DOHH2 (cell line): ENCODE data around the gene NFYC.
A peak's percentile ranks its signal among the peaks of the same experiment; 100 is the strongest.

Experiments
- H3F3A ChIP-seq: fragments of 200-600 bp; sonication (generic), shearing (Covaris generic); 2 replicates; pipeline ENCODE4 v1.6.0; 2016; ENCODE audit warnings: antibody characterized with exemption, mild to moderate bottlenecking; ENCODE audit not compliant: control insufficient read depth, insufficient read depth
- H3K27ac ChIP-seq: fragments of 200-600 bp; sonication (generic); 2 replicates; pipeline ENCODE4 v1.5.1; 2014; ENCODE audit warnings: low read depth, mild to moderate bottlenecking, low read length, moderate library complexity
- H3K27me3 ChIP-seq: fragments of 200-600 bp; sonication (generic); 2 replicates; pipeline ENCODE4 v1.6.1; 2014; ENCODE audit warnings: mild to moderate bottlenecking, low read length, mixed read lengths; ENCODE audit not compliant: control insufficient read depth
- H3K36me3 ChIP-seq: fragments of 200-600 bp; sonication (generic); 2 replicates; pipeline ENCODE4 v1.6.1; 2014; ENCODE audit warnings: mild to moderate bottlenecking, low read length, moderate library complexity, mixed read lengths; ENCODE audit not compliant: control insufficient read depth
- H3K4me1 ChIP-seq: fragments of 200-600 bp; sonication (generic); 2 replicates; pipeline ENCODE4 v1.6.1; 2014; ENCODE audit warnings: mild to moderate bottlenecking, low read length, mixed read lengths; ENCODE audit not compliant: control insufficient read depth
- H3K4me2 ChIP-seq: fragments of 200-600 bp; sonication (generic); 2 replicates; pipeline ENCODE4 v1.6.0; 2014; ENCODE audit warnings: mild to moderate bottlenecking, low read length, moderate library complexity
- H3K4me3 ChIP-seq: fragments of 200-600 bp; sonication (generic); 2 replicates; pipeline ENCODE4 v1.5.1; 2014; ENCODE audit warnings: mild to moderate bottlenecking, low read length, mixed read lengths
- H3K79me2 ChIP-seq: fragments of 200-600 bp; sonication (generic); 2 replicates; pipeline ENCODE4 v1.6.1; 2014; ENCODE audit warnings: mild to moderate bottlenecking, low read length, mixed read lengths; ENCODE audit not compliant: control insufficient read depth
- H3K9me2 ChIP-seq: fragments of 200-600 bp; sonication (generic); replicated peaks from 2 replicates; pipeline ENCODE4 v1.6.1; 2014; ENCODE audit warnings: mild to moderate bottlenecking, low read length, mixed read lengths; ENCODE audit not compliant: control insufficient read depth
- H3K9me3 ChIP-seq: fragments of 200-600 bp; sonication (generic); 2 replicates; pipeline ENCODE4 v1.6.1; 2014; ENCODE audit warnings: antibody characterized with exemption, low read length, mixed read lengths; ENCODE audit not compliant: control insufficient read depth, insufficient read depth
- H4K20me1 ChIP-seq: fragments of 200-600 bp; sonication (generic); 2 replicates; pipeline ENCODE4 v1.6.0; 2014; ENCODE audit warnings: low read depth, mild to moderate bottlenecking, antibody characterized with exemption, low read length, moderate library complexity; ENCODE audit not compliant: control insufficient read depth, insufficient read depth
- CTCF ChIP-seq: fragments of 200-600 bp; sonication (generic); IDR thresholded peaks from one replicate; pipeline ENCODE4 v1.5.1; 2014; ENCODE audit warnings: antibody characterized with exemption, mild to moderate bottlenecking, low read depth, low read length; ENCODE audit not compliant: poor library complexity, severe bottlenecking
- EZH2phosphoT487 ChIP-seq: fragments of 200-600 bp; sonication (generic); IDR thresholded peaks from 2 replicates; pipeline ENCODE4 v1.6.1; 2017; ENCODE audit warnings: borderline replicate concordance, mild to moderate bottlenecking, antibody characterized with exemption, low read length, moderate library complexity, mixed read lengths

The NFYC gene

GRCh38 chr1:40650075-40650474, 41.4 kb upstream of the NFYC start:
- TF ChIP-seq EZH2phosphoT487 (no peak), CTCF (peak; percentile 67)
- no peak overlapping the region for H3K4me3 ChIP-seq
- H3K27me3 ChIP-seq: no peaks in the 10 kb centered on the region; the same call in 1 of the 2 replicates
- no peaks in the 10 kb centered on the region for H3F3A ChIP-seq
- H3K9me2 ChIP-seq: no peaks in the 10 kb centered on the region
- H3K4me2 ChIP-seq: no peak overlapping the region
- no peaks in the 10 kb centered on the region for H3K9me3 ChIP-seq
- H3K4me1 ChIP-seq: no peaks in the 10 kb centered on the region
- no peaks in the 10 kb centered on the region for H3K36me3 ChIP-seq
- H3K27ac ChIP-seq: no peak overlapping the region
- no peaks in the 10 kb centered on the region for H3K79me2 ChIP-seq
- no peaks in the 10 kb centered on the region for H4K20me1 ChIP-seq

GRCh38 chr1:40651138-40651857, 40.2 kb upstream of the NFYC start:
- H4K20me1 ChIP-seq: no peaks in the 10 kb centered on the region
- H3K4me2 ChIP-seq: no peak overlapping the region
- no peaks in the 10 kb centered on the region for H3K36me3 ChIP-seq
- no peaks in the 10 kb centered on the region for H3F3A ChIP-seq
- H3K9me2 ChIP-seq: no peaks in the 10 kb centered on the region
- no peak overlapping the region for H3K27ac ChIP-seq
- H3K4me1 ChIP-seq: no peaks in the 10 kb centered on the region
- H3K9me3 ChIP-seq: no peaks in the 10 kb centered on the region
- H3K4me3 ChIP-seq: no peak overlapping the region
- no peak for TF ChIP-seq CTCF
- TF ChIP-seq EZH2phosphoT487: no peak
- H3K27me3 ChIP-seq: no peaks in the 10 kb centered on the region; the same call in 1 of the 2 replicates
- no peaks in the 10 kb centered on the region for H3K79me2 ChIP-seq

- H3K9me2 ChIP-seq: no peaks in the 10 kb centered on the region
- no peaks in the 10 kb centered on the region for H3K36me3 ChIP-seq
- no peaks in the 10 kb centered on the region for H4K20me1 ChIP-seq
- no peaks in the 10 kb centered on the region for H3K79me2 ChIP-seq
- no peaks in the 10 kb centered on the region; the same call in 1 of the 2 replicates for H3K27me3 ChIP-seq
- TF ChIP-seq EZH2phosphoT487 (no peak), CTCF (no peak)
- no peak overlapping the region for H3K4me2 ChIP-seq
- no peaks in the 10 kb centered on the region for H3K4me1 ChIP-seq
- H3K4me3 ChIP-seq: no peak overlapping the region
- H3K9me3 ChIP-seq: no peaks in the 10 kb centered on the region
- H3F3A ChIP-seq: no peaks in the 10 kb centered on the region
- no peak overlapping the region for H3K27ac ChIP-seq
Measured at GRCh38 chr1:40652468-40652867, 39.0 kb upstream of the NFYC start.
